ENCODE data around the gene FBXO5.
A peak's percentile ranks its signal among the peaks of the same experiment; 100 is the strongest.
"Not testable (repeated sequence)": the region's sequence is repeated elsewhere in the genome, so short reads cannot be mapped to it uniquely, and the experiment has no call there.

Gene FBXO5

DNA sequence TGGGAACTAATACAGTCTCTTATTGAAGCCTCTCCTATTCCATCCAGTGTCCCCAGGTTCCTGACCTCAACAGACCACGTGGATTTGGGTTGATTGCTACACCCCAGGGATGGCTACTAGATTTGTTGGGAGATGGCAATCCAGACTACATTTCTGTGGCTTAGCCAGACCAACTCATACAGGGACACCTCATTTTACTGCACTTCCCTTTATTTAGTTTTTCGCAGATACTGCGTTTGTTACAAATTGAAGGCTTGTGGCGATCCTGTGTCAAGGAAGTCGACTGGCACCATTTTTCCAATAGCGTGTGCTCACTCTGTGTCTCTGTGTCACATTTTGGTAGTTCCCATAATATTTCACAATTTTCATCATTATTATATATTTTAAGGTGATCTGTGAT, 30.0 kb upstream of the FBXO5 start:
- Histone ChIP-seq H3K4me1 (ENCODE audit: control insufficient read depth, insufficient read depth, low read length) (no peaks in the 10 kb centered on the region), H3K36me3 (ENCODE audit: control insufficient read depth, insufficient read depth, low read length) (no peaks in the 10 kb centered on the region), H3K9ac (ENCODE audit: low read length) (no peak overlapping the region), H3K27ac (ENCODE audit: low read depth, low read length) (no peak overlapping the region), H3K4me3 (ENCODE audit: low read length) (no peak overlapping the region), H3K27me3 (ENCODE audit: control insufficient read depth, insufficient read depth, low read length) (no peaks in the 10 kb centered on the region)

DNA sequence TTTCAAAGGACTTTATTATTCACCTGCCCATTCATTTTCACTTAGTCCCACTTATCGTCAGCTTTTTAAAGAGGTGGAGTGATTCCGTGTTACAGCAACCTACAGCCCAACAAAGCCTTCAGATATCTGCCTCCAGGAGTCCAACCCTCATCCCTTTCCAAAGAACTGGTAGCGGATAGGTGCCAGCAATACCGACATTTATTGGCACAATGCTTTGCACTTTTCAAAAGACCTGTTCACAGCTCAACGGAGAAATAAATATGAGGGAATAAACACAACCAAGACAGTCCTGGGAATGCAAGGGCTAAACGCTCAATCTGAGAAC, 20.5 kb upstream of the FBXO5 start:
- Histone ChIP-seq H3K9ac (ENCODE audit: low read length) (peak overlapping the region; percentile 68), H3K27me3 (ENCODE audit: control insufficient read depth, insufficient read depth, low read length) (no peaks in the 10 kb centered on the region), H3K4me3 (ENCODE audit: low read length) (peak overlapping the region; percentile 96), H3K27ac (ENCODE audit: low read depth, low read length) (peak overlapping the region; percentile 86), H3K4me1 (ENCODE audit: control insufficient read depth, insufficient read depth, low read length) (peaks cover 13% of the 10 kb centered on the region), H3K36me3 (ENCODE audit: control insufficient read depth, insufficient read depth, low read length) (no peaks in the 10 kb centered on the region)

DNA sequence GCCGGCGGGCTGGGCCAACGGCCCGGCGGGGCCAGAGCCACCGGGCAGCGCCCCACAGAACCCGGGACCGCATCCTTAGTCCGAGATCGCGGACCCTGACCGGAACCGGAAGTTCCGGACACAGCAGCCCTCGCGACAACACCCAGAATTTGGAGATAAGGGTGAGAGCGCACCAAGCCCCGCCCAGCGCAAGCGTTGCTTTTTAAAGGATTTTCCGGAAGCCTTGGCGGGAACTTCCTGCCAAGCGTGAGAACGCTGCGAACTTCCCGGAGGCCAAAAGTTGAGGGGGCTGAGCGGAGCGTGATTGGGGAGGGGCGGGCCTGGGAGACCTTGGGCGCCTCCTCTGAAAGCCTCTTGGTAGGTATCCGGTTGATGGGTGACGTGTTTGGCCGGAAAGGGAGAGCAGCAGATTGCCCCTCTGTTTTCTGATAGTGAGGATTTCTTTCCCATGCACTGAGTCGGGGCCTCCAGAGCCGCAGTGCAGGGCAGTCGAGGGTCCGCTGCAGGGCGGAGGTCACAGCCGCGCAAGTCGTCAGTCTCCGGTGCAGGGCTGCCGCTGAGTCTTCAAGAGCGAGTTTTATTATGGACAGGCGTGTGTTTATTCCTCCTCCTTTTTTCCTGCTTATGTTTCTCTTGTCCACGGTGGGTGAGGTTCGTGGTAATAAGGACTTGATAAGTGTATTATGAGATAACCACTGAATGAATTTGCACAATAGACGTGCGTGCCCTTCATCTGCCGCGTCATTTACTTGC, 19.9 kb upstream of the FBXO5 start, which contains the start of gene MTRF1L:
Gene MTRF1L (minus strand): TSS at position 97 of the 753 bp plus-strand sequence. CDS start 24 bp downstream, at position 73.
- Histone ChIP-seq H3K27me3 (ENCODE audit: control insufficient read depth, insufficient read depth, low read length) (no peaks in the 10 kb centered on the region), H3K27ac (ENCODE audit: low read depth, low read length) (peak within 1 kb of the TSS; percentile 86), H3K9ac (ENCODE audit: low read length) (peak within 1 kb of the TSS; percentile 69), H3K4me1 (ENCODE audit: control insufficient read depth, insufficient read depth, low read length) (peaks cover 13% of the 10 kb centered on the region), H3K36me3 (ENCODE audit: control insufficient read depth, insufficient read depth, low read length) (no peaks in the 10 kb centered on the region), H3K4me3 (ENCODE audit: low read length) (peak within 1 kb of the TSS; percentile 96)

DNA sequence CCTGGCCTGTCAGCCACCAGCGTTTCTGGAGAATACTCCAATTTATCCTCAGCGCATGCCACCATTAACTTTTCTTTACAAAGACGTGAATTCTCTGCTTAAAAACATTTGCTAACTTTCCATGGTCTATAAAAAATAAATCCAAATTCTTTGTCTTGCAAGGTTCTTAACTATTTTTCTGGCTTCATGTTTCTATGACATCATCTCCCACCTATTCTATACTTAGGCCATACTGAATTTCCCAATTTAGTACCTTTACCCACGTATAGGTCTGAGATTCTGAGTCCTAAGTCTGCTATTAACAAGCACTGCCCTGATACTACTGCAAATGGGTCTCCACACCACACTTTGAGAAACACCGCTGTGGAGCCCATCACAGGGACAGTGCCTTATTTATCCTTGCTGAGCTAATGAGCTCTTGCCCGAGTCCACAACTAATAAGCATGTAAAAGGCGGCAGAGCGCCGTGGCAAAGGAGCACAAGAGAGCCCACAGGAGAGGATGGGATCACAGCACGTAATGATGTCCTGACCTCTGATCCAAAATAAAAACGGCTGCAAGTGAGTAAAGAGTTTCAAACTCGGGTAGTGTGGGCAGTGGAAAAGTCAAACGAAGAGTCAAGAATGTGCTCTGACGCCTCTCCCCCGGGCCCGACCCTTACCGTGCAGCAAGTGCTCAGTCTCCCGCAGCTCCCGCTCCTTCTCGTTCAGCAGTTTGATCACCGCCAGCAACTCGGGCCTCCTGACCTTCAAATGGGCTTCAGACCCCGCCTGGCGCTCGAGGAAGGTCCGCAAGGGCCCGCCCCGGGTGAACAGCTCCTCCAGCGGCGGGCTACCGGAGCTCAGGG, 19.1 kb upstream of the FBXO5 start:
- Histone ChIP-seq H3K36me3 (ENCODE audit: control insufficient read depth, insufficient read depth, low read length) (peaks cover 4% of the 10 kb centered on the region), H3K4me3 (ENCODE audit: low read length) (peak overlapping the region; percentile 96), H3K27ac (ENCODE audit: low read depth, low read length) (peak overlapping the region; percentile 64), H3K4me1 (ENCODE audit: control insufficient read depth, insufficient read depth, low read length) (peaks cover 13% of the 10 kb centered on the region), H3K27me3 (ENCODE audit: control insufficient read depth, insufficient read depth, low read length) (no peaks in the 10 kb centered on the region), H3K9ac (ENCODE audit: low read length) (peak overlapping the region; percentile 69)

DNA sequence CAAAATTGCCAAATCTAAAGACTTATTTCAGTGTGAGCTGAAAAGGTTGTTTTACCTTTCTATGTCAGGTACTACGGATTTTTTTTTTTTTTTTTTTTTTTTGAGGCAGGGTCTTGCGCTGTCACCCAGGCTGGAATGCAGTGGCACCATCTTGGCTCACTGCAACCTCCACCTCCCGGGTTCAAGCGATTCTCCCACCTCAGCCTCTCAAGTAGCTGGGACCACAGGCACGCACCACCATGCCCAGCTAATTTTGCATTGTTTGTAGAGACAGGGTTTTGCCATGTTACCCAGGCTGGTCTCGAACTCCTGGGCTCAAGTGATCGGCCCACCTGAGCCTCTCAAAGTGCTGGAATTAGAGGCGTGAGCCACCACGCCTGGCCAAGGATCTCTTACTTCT, 17.9 kb upstream of the FBXO5 start:
- H3K4me1 ChIP-seq (ENCODE audit: control insufficient read depth, insufficient read depth, low read length), result peaks cover 13% of the 10 kb centered on the region
- H3K9ac ChIP-seq (ENCODE audit: low read length); H3K27me3 ChIP-seq (ENCODE audit: control insufficient read depth, insufficient read depth, low read length); H3K4me3 ChIP-seq (ENCODE audit: low read length); H3K36me3 ChIP-seq (ENCODE audit: control insufficient read depth, insufficient read depth, low read length); H3K27ac ChIP-seq (ENCODE audit: low read depth, low read length): not testable (repeated sequence)

DNA sequence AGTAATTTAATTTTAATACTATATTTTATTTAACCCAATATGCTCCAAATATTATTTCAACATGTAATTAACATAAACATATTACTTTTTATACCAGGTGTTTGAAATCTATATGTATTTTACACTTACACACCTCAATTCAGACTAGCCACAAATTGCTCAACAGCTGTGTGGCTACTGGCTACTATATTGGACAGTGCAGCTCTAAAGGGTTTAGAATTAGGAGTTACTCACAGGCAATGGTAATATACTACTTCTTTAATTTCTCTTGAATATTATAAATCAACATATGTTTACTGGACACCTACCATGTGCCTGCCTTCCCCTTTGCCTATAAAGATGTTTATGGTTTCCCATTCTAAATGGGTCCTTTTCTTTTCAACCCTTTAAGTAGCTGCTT, 17.4 kb upstream of the FBXO5 start:
- H3K4me1 ChIP-seq (ENCODE audit: control insufficient read depth, insufficient read depth, low read length), result peaks cover 13% of the 10 kb centered on the region
- H3K9ac ChIP-seq (ENCODE audit: low read length), result no peak overlapping the region
- no peaks in the 10 kb centered on the region for H3K27me3 ChIP-seq (ENCODE audit: control insufficient read depth, insufficient read depth, low read length)
- H3K4me3 ChIP-seq (ENCODE audit: low read length), result no peak overlapping the region
- peaks cover 4% of the 10 kb centered on the region for H3K36me3 ChIP-seq (ENCODE audit: control insufficient read depth, insufficient read depth, low read length)
- no peak overlapping the region for H3K27ac ChIP-seq (ENCODE audit: low read depth, low read length)

DNA sequence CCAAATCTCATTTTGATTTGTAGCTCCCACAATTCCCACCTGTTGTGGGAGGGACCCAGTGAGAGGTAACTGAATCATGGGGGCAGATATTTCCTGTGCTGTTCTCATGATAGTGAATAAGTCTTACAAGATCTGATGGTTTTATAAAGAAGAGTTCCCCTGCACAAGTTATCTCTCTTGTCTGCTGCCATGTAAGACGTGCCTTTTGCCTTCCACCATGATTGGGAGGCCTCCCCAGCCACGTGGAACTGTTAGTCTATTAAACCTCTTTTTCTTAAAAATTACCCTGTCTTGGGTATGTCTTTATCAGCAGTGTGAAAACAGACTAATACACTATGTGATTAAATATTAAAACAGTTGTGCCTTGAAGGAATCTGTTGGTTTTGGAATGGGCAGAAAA, 16.7 kb upstream of the FBXO5 start:
- not testable (repeated sequence) for H3K4me3 ChIP-seq (ENCODE audit: low read length); H3K27ac ChIP-seq (ENCODE audit: low read depth, low read length); H3K9ac ChIP-seq (ENCODE audit: low read length); H3K36me3 ChIP-seq (ENCODE audit: control insufficient read depth, insufficient read depth, low read length); H3K27me3 ChIP-seq (ENCODE audit: control insufficient read depth, insufficient read depth, low read length)
- H3K4me1 ChIP-seq (ENCODE audit: control insufficient read depth, insufficient read depth, low read length), result peaks cover 13% of the 10 kb centered on the region

DNA sequence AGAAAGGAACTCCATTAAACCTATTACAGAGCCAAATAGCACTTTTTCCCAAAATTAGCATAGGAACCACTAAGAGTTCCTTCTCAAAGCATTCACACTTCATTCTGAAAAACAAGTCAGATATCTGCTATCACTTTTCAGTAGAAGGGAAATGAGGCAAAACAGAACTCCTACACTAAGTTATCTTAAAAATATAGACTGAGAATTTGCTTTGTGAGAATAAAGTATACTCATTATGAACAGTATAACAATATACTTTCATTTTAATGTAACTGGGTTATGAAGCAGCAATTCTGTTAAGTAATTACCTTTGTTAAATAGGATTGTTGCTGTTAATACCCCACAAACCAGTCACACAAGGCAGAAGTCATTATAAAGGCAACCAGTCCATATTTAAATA, 11.0 kb upstream of the FBXO5 start:
- no peak overlapping the region for H3K27ac ChIP-seq (ENCODE audit: low read depth, low read length)
- H3K4me1 ChIP-seq (ENCODE audit: control insufficient read depth, insufficient read depth, low read length), result no peaks in the 10 kb centered on the region
- H3K36me3 ChIP-seq (ENCODE audit: control insufficient read depth, insufficient read depth, low read length), result peaks cover 13% of the 10 kb centered on the region
- H3K4me3 ChIP-seq (ENCODE audit: low read length), result no peak overlapping the region
- H3K9ac ChIP-seq (ENCODE audit: low read length), result no peak overlapping the region
- H3K27me3 ChIP-seq (ENCODE audit: control insufficient read depth, insufficient read depth, low read length), result no peaks in the 10 kb centered on the region

DNA sequence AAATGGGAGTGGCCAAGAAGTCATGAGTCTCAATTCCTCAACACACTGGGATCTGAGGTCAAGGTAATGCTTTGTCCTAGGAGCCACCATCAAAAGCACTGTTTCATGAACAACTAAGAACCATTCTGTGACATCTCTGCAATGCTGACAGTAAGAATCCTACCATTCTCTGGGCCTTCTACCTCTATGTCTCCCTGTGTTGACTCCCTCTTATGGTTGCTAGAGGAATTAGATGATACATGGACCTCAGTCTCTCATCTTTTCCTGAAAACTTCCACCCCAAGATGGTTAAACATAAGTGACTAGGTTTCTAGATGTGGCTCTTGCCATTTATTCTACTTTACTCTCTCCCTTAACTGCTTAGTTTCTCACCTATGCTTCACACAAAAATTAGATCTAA, 10.6 kb upstream of the FBXO5 start:
- H3K9ac ChIP-seq (ENCODE audit: low read length), result no peak overlapping the region
- no peak overlapping the region for H3K4me3 ChIP-seq (ENCODE audit: low read length)
- no peak overlapping the region for H3K27ac ChIP-seq (ENCODE audit: low read depth, low read length)
- H3K27me3 ChIP-seq (ENCODE audit: control insufficient read depth, insufficient read depth, low read length), result no peaks in the 10 kb centered on the region
- no peaks in the 10 kb centered on the region for H3K4me1 ChIP-seq (ENCODE audit: control insufficient read depth, insufficient read depth, low read length)
- peaks cover 13% of the 10 kb centered on the region for H3K36me3 ChIP-seq (ENCODE audit: control insufficient read depth, insufficient read depth, low read length)

DNA sequence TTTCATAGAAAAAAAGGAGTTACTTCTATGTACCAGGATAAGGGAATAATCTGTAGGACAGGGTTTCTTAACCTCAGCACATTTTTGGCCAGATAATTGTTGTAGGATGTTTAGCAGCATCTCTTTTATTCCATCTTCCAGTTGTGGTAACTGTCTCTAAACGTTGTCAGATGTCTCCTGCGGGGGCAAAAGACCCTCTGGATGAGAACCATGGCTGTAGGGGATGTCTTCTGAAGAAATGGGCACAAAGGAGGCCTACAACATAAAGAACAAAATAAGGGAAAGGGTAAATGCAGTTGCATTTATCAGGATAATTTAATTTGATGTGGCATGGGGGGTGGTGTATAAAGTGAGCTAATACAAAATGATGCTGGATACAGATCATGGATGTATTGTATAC, 4.1 kb upstream of the FBXO5 start:
- no peaks in the 10 kb centered on the region for H3K27me3 ChIP-seq (ENCODE audit: control insufficient read depth, insufficient read depth, low read length)
- no peak overlapping the region for H3K27ac ChIP-seq (ENCODE audit: low read depth, low read length)
- no peak overlapping the region for H3K9ac ChIP-seq (ENCODE audit: low read length)
- peaks cover 5% of the 10 kb centered on the region for H3K4me1 ChIP-seq (ENCODE audit: control insufficient read depth, insufficient read depth, low read length)
- H3K4me3 ChIP-seq (ENCODE audit: low read length), result no peak overlapping the region
- peaks cover 2% of the 10 kb centered on the region for H3K36me3 ChIP-seq (ENCODE audit: control insufficient read depth, insufficient read depth, low read length)

DNA sequence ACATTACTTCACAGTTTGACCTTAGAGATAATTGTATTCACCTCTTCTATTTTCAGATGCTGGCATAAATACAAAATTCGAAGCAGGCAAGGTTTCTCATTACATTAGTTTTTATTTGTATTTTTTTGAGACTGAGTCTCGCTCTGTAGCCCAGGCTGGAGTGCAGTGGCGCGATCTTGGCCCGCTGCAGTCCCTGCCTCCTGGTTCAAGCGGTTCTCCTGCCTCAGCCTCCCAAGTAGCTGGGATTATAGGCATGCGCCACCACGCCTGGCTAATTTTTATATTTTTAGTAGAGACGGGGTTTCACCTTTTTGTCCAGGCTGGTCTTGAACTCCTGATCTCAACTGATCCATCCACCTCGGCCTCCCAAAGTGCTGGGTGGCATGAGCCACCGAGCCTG, 2.5 kb upstream of the FBXO5 start:
- not testable (repeated sequence) for H3K4me3 ChIP-seq (ENCODE audit: low read length); H3K27me3 ChIP-seq (ENCODE audit: control insufficient read depth, insufficient read depth, low read length); H3K4me1 ChIP-seq (ENCODE audit: control insufficient read depth, insufficient read depth, low read length); H3K36me3 ChIP-seq (ENCODE audit: control insufficient read depth, insufficient read depth, low read length); H3K27ac ChIP-seq (ENCODE audit: low read depth, low read length); H3K9ac ChIP-seq (ENCODE audit: low read length)

DNA sequence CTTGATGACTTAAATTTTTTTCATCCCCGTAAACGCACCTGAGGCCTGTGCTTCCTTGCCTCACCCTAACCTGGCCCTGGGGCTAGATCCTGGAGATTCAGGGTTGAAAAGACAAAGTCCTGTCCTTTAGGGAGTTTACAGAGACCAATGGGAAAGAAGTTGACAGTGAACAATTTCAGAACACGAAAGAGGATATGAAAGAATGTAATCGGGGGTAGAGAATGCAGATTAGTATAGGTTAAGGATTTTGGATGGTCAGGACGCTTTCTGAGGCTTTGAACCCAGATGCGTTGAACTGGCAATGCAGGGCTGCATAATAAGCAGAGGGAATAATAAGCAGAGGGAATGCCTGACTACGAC, 1.7 kb upstream of the FBXO5 start:
- peaks cover 5% of the 10 kb centered on the region for H3K4me1 ChIP-seq (ENCODE audit: control insufficient read depth, insufficient read depth, low read length)
- peak overlapping the region; percentile 91 for H3K27ac ChIP-seq (ENCODE audit: low read depth, low read length)

More for the DNA sequence above, 1.7 kb upstream of the FBXO5 start:
- Histone ChIP-seq H3K36me3 (ENCODE audit: control insufficient read depth, insufficient read depth, low read length) (no peaks in the 10 kb centered on the region), H3K4me3 (ENCODE audit: low read length) (peak overlapping the region; percentile 58), H3K27me3 (ENCODE audit: control insufficient read depth, insufficient read depth, low read length) (no peaks in the 10 kb centered on the region), H3K9ac (ENCODE audit: low read length) (peak overlapping the region; percentile 47)
